Neutrophil (primary cell): Measurements from ENCODE around the gene ZNF410.

Experiments
- H3K27ac ChIP-seq: fragments of 200-600 bp; sonication (generic); 2 replicates; pipeline ENCODE4 v1.5.1; 2016; ENCODE audit warnings: mild to moderate bottlenecking, moderate library complexity
- H3K27me3 ChIP-seq: fragments of 200-600 bp; sonication (generic); 2 replicates; pipeline ENCODE4 v1.6.0; 2016; ENCODE audit warnings: mild to moderate bottlenecking
- H3K36me3 ChIP-seq: fragments of 200-600 bp; sonication (generic); 2 replicates; pipeline ENCODE4 v1.5.1; 2017
- H3K4me1 ChIP-seq, 2 experiments: fragments of 200-600 bp in 1 of 2; sonication (generic) in 1 of 2; 1 replicate in 1 of 2; 2 replicates in 1 of 2; pipeline versions ENCODE4 v1.5.1 to v1.6.1; 2013 to 2016; ENCODE audit warnings: low read depth in 1 of 2, low read length in 1 of 2, mild to moderate bottlenecking in 1 of 2, moderate library complexity in 1 of 2; ENCODE audit not compliant: control insufficient read depth in 1 of 2, insufficient read depth in 1 of 2
- H3K4me3 ChIP-seq, 2 experiments: fragments of 200-600 bp in 1 of 2; sonication (generic) in 1 of 2; 1 replicate in 1 of 2; 2 replicates in 1 of 2; pipeline ENCODE4 v1.5.1; 2013 to 2016; ENCODE audit warnings: low read depth in 1 of 2, low read length in 1 of 2, mild to moderate bottlenecking in 1 of 2, moderate library complexity in 1 of 2
- H3K9me3 ChIP-seq: fragments of 200-600 bp; sonication (generic); 2 replicates; pipeline ENCODE4 v1.5.1; 2016
- CTCF ChIP-seq: fragments of 200-600 bp; sonication (generic); IDR thresholded peaks from 2 replicates; pipeline ENCODE4 v1.5.1; 2016; ENCODE audit warnings: antibody characterized with exemption

ZNF410 gene

GRCh38 chr14:73935666-73936065 lies 49.0 kb downstream of the ZNF410 start:
- H3K9me3 ChIP-seq = no peaks in the 10 kb centered on the region
- H3K36me3 ChIP-seq = peaks cover 36% of the 10 kb centered on the region
- H3K27ac ChIP-seq = no peak overlapping the region
- TF ChIP-seq CTCF = no peak
- no peaks in the 10 kb centered on the region for H3K4me1 ChIP-seq
- H3K27me3 ChIP-seq = no peaks in the 10 kb centered on the region
- H3K4me3 ChIP-seq = no peak overlapping the region

DNA sequence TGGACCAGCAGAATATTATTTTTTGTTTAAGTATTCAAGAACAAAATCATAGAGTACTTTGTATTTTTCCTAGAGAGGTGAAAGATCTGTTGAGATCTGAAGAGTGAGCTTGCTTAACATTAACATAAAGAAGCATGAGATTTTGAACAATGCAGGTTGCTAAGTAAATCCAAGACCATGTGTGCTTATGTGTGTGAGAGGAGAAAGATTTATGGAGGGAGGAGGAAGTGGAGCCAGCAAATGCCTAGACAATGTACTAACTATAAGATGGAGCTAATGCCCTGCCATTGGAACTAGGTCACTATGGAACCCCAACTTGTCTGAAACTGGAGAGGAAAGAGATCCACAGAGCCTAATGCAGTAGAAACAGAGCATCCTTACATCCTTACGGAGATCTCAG lies 49.9 kb downstream of the ZNF410 start:
- no peaks in the 10 kb centered on the region for H3K27me3 ChIP-seq
- H3K27ac ChIP-seq = no peak overlapping the region
- no peak for TF ChIP-seq CTCF
- H3K4me3 ChIP-seq = no peak overlapping the region
- H3K9me3 ChIP-seq = no peaks in the 10 kb centered on the region
- no peaks in the 10 kb centered on the region for H3K4me1 ChIP-seq
- peaks cover 27% of the 10 kb centered on the region for H3K36me3 ChIP-seq

DNA sequence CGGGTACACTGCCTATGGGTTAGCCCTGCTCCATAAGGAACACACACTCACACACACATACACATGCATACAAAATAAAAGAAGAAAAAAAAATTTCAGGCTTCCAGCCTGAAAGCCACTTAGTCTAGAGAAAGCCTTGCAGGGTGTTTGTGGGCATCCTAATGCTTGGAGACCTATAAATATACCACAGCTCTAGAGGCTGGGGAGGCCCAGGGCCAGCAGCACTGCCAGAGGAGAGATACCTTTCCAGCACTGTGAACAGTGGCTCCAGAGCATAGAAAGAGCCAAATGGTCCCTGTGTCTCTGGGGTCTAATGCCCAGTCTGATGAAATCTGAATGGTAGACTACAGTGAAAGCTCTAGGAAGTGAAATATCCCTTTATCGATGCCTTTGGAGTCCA lies 50.4 kb downstream of the ZNF410 start:
- Histone ChIP-seq H3K36me3 (peaks cover 23% of the 10 kb centered on the region), H3K27ac (no peak overlapping the region), H3K27me3 (no peaks in the 10 kb centered on the region), H3K4me3 (no peak overlapping the region), H3K4me1 (peaks cover under 1 to 2% of the 10 kb centered on the region in 2 experiments), H3K9me3 (no peaks in the 10 kb centered on the region)
- TF ChIP-seq CTCF = no peak

GRCh38 chr14:73942180-73942579 lies 55.5 kb downstream of the ZNF410 start:
- no peak for TF ChIP-seq CTCF
- no peak overlapping the region for H3K4me3 ChIP-seq
- H3K9me3 ChIP-seq = no peaks in the 10 kb centered on the region
- peaks cover 16 to 22% of the 10 kb centered on the region in 2 experiments for H3K4me1 ChIP-seq
- no peaks in the 10 kb centered on the region for H3K36me3 ChIP-seq
- H3K27ac ChIP-seq = peak overlapping the region; percentile 41
- no peaks in the 10 kb centered on the region for H3K27me3 ChIP-seq

GRCh38 chr14:73943083-73943482 lies 56.4 kb downstream of the ZNF410 start:
- Histone ChIP-seq H3K4me3 (no peak overlapping the region), H3K27me3 (no peaks in the 10 kb centered on the region), H3K4me1 (peaks cover 16 to 22% of the 10 kb centered on the region in 2 experiments), H3K9me3 (no peaks in the 10 kb centered on the region), H3K36me3 (no peaks in the 10 kb centered on the region), H3K27ac (peak overlapping the region; percentile 41)
- TF ChIP-seq CTCF = no peak
